HPDE6-E6E7 (cell line): Measurements from ENCODE around the gene ATOSA.

Experiments
- DNase-seq: peaks from one replicate; pipeline ENCODE4 v3.0.0; 2011; ENCODE audit warnings: missing footprints; ENCODE audit errors: extremely low spot score

ATOSA gene

GRCh38 chr15:52651868-52652267 is 27.3 kb downstream of the ATOSA start:
- DNase-seq = peak; percentile 52

GRCh38 chr15:52651114-52651513 is 28.1 kb downstream of the ATOSA start:
- DNase-seq = no peak

- no peak for DNase-seq
These were observed 29.5 kb downstream of the ATOSA start for GRCh38 chr15:52649686-52650085.

GRCh38 chr15:52645916-52646315 is 33.3 kb downstream of the ATOSA start:
- no peak for DNase-seq

GRCh38 chr15:52642386-52643361 is 36.5 kb downstream of the ATOSA start:
- DNase-seq = no peak

- no peak for DNase-seq
These were observed 42.7 kb downstream of the ATOSA start for GRCh38 chr15:52636459-52636858.

GRCh38 chr15:52635908-52636307 is 43.3 kb downstream of the ATOSA start:
- DNase-seq = no peak
